GM18505 (cell line): ENCODE results near the gene ANKH.

ENCODE experiments used
- ATAC-seq: cut with Tn5 transposase; IDR thresholded peaks from one replicate; pipeline ENCODE4 v1.9.1; 2021; ENCODE audit not compliant: unreplicated experiment
- POLR2A ChIP-seq: IDR thresholded peaks from 4 replicates; pipeline ENCODE4 v1.6.1; 2011; ENCODE audit warnings: borderline replicate concordance; ENCODE audit not compliant: insufficient read depth, insufficient read length; ENCODE audit errors: extremely low read depth

Gene ANKH

GRCh38 chr5:14660833-14661232 is 210.7 kb downstream of the ANKH start:
- no peak for ATAC-seq

DNA sequence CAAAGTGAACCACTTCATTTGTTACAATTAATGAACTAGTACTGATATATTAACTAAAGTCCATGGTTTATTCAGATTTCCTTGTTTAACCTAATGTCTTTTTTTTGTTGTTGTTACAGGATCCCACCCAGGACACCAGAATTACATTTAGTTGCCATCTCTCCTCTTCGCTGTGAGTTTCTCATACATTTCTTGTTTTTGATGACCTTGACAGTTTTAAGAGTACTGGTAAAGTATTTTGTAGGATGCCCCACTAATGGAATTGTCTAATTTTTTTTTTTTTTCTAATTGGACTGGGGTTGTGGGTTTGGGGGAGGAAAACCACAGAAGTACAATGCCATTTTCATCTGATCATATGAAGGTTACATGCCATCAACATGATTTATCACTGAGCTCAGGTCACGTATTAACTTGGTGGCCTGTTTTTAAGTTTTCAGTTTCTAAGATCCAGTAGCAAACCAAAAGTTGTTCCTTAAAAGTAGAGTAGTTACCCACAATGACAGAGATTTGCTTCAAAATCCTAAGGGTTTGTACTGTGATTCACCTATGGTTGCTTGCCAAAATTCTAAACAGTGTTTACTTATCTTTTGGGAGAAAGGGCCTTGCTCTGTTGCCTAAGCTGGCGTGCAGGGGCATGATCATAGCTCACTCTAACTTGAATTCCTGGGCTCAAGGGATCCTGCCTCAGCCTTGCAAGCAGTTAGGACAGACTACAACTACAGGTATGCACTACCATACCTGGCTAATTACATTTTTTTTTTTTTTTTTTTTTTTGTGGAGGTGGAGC is 211.6 kb downstream of the ANKH start:
- TF ChIP-seq POLR2A: no peak
- no peak for ATAC-seq

More at GRCh38 chr5:14660833-14661232, 210.7 kb downstream of the ANKH start:
- no peak for TF ChIP-seq POLR2A

DNA sequence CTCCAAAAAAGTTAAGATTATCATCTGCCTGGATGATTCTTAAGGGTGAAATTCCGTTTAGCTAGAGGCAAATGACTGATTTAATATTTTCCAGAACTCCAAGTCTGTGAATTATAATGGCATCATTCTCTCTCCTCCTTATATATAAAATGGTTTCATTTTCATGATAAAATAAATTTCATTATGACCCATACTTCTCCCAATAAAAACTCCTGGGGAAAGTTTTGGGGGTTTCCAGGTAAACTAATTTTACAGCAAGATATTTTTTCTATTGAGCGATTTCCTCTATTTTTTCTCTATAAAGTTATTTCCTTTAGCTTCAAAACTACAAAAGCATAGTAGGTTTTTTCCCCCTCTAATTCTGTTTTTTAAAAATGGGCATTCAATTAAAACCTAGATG is 214.7 kb downstream of the ANKH start:
- ATAC-seq: no peak
- TF ChIP-seq POLR2A: no peak

DNA sequence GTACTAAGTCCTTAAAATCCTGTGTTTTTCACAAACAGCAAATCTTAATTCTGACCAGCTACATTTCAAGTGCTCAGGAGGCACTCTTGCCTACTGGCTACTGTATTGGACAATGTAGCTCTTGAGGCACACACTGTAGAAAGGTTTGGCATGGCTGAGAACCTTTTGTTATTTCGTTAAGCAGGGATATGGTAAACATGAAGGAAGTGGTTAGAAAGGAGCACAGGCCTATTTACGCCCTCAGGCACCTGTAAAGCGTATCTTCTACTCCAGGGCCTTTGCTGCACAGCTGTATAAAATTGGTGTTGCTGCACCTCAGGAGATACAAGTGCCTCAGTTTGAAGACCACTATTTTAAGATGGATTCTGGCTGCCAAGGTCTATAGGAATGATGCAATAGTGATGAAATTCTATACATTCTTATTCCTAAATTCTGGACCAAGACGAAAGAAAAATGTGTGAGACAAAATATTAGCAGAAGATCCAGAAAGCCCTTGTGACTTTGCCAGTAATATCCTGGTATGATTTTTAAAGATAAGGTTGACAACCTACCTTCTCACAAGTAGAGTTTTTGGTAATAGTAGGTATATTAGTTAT is 216.3 kb downstream of the ANKH start:
- TF ChIP-seq POLR2A: no peak
- ATAC-seq: no peak
